ENCODE data around the gene HORMAD1.
"Not testable (repeated sequence)": the region's sequence is repeated elsewhere in the genome, so short reads cannot be mapped to it uniquely, and the experiment has no call there.

The HORMAD1 gene

DNA sequence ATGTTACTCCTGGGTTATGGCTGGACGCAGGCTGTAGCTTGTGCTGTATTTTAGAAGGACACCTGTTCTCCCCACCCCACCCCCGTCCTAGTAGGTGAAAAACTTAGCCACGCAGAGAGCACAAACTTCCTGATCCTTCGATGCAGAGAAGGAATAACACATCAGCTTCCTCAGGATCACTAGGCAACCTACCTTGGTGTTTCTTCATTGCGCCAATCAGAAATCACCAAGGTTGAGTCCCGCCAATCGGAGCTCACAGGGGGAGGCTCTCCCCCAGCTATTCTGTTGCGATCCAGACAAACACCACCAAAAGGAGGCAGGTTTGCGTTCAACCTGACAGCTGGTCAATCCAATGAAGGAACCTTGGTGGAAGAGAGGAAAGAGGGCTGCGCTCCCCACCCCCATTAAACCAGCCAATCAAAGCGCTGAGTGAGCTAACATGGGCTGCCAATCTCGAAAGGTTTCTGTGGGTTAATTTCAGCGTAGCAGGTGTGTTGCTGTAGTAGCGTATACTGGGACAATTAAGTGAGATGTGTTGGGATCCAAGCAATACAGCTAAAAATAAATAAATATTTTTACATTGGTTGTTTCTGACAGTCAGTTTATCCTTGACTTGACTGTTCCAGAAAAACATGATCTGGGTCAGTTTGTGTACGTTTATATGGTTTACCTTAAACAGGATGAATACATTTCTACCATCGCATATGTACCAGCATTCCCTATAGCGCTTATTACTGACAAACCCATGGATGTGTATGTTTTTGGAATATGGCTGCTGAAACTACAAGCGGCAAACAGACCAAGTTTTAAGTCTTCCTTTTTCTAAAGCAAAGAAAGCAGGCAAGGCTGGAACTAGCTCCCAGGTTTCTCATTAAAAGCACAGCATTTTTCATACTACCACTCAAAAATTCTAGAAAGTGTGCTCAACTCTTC lies 23.4 kb downstream of the HORMAD1 start, which contains the start of gene GOLPH3L:
Gene GOLPH3L (minus strand): TSS at position 160 of the 933 bp plus-strand sequence. CDS start 2,316 bp downstream, outside the sequence.
- peak; percentile 99 for DNase-seq (ENCODE audit: low spot score)

DNA sequence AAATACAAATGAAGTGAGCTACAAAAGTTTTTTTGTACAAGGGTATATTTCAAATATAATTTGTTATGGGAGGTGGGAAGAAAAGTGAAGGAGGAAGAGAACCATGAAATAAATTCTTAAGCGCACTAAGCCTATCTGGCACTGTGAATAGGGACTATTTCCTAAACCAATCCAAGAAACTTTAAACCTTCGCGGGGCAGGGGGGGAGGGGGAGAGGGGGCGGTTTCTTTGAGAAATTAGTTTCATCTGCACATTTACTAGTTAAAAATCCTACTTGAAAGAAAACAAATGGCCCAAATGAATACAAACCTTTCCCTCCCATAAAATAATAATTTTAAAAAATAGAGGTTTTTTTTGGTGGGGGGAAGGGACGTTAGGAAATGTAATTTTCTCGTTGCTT lies 24.1 kb downstream of the HORMAD1 start:
- no peak for DNase-seq (ENCODE audit: low spot score)

GRCh38 chr1:150696162-150696561 lies 24.5 kb downstream of the HORMAD1 start:
- no peak for DNase-seq (ENCODE audit: low spot score)

DNA sequence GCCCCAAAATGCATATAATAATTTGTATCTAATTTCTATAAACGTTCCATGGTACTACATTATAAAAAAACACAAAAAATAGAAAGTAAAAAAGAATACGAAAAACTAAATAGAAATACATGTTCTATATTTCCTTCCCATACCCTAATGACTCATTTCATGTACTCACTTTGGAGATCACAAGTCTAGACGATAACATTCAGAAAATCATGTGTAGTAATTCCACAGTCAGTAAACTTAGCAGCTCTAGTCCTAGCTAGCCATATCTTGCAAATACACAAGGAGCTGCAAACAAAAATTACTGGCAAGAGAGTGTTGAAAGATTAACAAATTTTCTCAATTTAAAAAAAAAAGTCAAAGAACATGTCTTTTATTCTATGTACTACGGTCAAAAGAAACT lies 25.1 kb downstream of the HORMAD1 start:
- no peak for DNase-seq (ENCODE audit: low spot score)

- DNase-seq (ENCODE audit: low spot score), result no peak
These were observed 28.0 kb downstream of the HORMAD1 start for GRCh38 chr1:150692720-150693119.

DNA sequence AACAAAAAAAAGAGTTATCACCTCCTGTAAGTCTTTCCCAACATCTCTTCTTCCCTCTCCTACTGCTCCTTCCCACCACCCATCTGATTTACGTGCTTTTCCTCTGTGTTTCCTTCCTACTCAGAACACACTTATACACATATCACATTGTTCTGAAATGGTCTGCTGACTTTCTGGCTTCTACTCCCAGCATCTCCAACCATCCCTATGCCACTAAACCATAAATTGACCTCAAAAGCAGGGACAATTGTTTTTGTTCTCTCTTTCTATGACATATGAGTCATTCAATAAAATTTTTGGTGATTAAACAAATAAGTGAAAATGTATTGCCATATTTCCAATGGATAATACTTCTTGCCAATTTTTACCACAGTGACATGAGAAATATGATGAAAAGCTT lies 31.9 kb downstream of the HORMAD1 start:
- peak; percentile 10 for DNase-seq (ENCODE audit: low spot score)

GRCh38 chr1:150686275-150686674 lies 34.4 kb downstream of the HORMAD1 start:
- no peak for DNase-seq (ENCODE audit: low spot score)

- no peak for DNase-seq (ENCODE audit: low spot score)
These were observed 36.8 kb downstream of the HORMAD1 start for GRCh38 chr1:150683914-150684313.

DNA sequence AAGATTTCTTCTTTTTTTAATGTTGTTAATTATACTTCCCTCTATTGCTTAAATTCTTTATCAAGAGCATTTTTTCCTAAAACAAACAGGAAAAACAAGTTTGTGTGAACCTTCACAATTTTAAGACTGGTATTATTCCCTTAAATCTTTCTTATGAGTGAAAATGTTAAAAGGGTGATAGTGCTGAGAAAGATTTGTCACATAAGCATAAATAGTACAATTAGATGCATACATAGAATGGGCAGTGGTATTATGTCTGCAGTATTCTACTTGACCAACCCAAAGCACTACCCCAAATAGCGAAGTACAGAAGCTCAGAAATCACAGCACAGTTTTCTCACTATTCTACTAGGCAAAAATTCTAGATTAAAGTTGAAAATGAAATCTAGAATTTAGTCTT lies 41.7 kb downstream of the HORMAD1 start:
- no peak for DNase-seq (ENCODE audit: low spot score)

DNA sequence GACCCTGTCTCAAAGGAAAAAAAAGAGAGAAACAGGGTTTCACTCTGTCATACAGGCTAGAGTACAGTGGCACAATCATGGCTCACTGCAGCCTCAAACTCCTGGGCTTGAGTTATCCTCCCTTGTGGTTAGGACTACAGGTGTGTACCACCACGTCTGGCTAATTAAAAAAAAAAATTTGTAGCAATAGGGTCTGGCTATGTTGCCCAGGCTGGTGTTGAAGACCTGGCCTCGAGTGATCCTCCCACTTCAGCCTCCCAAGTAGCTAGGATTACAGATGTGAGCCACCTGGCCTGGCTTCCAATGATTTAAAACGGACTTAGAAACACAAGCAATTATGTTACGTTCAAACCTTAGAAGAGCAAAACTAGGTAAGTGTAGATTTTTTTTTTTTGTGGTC lies 45.8 kb downstream of the HORMAD1 start:
- no peak for DNase-seq (ENCODE audit: low spot score)

DNA sequence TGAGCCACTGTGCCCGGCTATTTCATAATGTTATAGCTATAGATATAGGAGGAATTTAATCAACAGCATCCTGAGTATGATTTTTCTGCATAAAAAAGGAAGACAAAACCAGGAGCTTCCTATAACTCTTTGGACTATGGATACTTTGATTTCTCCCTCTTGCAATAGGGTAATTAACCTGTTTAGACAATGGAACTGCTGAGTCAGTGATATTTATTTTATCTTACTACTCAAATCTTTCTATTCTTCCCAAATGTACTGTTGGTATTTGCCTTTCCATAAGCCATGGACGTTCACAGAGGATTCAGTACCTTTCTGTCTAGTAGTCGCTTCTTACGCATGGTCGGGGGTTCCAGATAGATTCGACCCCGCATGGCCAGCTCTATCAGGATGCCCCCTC lies 57.4 kb downstream of the HORMAD1 start:
- no peak for DNase-seq (ENCODE audit: low spot score)

GRCh38 chr1:150662811-150663210 lies 57.9 kb downstream of the HORMAD1 start:
- no peak for DNase-seq (ENCODE audit: low spot score)

GRCh38 chr1:150661156-150661555 lies 59.5 kb downstream of the HORMAD1 start:
- no peak for DNase-seq (ENCODE audit: low spot score)

DNA sequence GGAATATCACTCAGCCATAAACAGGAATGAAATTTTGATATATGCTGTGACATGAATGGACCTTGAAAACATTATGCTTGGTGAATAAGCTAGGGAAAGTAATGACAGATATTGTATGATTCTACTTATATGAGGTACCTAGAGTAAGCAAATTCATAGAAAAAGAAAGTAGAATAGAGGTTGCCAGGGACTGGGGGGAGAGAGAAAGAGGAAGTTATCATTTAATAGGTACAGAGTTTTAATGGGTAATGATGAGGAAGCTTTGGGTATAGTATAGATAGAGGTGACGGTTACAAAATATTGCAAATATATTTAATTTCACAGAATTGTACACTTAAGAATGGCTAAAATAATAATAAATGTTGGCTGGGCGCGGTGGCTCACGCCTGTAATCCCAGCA lies 60.1 kb downstream of the HORMAD1 start:
- no peak for DNase-seq (ENCODE audit: low spot score)

DNA sequence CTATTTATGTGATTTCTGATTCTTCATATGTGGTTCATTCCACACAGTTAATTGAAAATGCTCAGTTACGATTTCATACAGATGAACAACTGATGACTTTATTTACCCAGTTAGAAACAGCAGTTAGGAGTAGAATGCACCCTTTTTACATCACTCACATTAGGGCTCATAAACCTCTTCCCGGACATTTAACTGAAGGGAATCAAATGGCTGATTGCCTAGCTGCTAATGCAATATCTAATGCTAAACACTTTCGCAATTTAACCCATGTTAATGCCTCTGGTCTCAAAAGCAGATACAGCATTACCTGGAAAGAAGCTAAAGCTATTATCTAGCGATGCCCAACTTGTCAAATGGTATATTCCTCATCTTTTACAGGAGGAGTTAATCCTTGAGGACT lies 63.6 kb downstream of the HORMAD1 start:
- DNase-seq (ENCODE audit: low spot score), result not testable (repeated sequence)

GRCh38 chr1:150654635-150655034 lies 66.1 kb downstream of the HORMAD1 start:
- DNase-seq (ENCODE audit: low spot score), result not testable (repeated sequence)

DNA sequence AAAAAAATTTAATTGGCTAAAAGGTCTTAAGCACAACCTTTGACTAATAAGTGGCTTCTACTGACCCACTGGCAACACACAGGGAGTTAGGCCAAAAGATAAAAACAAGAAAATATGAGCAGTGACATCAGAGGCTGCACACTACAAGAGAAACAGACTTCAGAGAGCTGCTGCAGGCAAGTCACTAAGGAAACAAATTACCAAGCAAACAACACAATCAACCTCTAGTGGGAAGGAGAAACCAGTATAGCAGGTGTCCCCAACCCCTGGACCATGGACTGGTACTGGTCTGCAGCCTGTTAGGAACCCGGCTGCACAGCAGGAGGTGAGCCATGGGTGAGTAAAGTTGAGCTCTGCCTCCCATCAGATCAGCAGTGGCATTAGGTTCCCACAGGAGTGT lies 70.5 kb downstream of the HORMAD1 start:
- DNase-seq (ENCODE audit: low spot score), result no peak

GRCh38 chr1:150649441-150650075 lies 71.1 kb downstream of the HORMAD1 start:
- no peak for DNase-seq (ENCODE audit: low spot score)
